Activated T-cell treated with anti-CD3 and anti-CD28 coated beads for 48 hours (primary cell): ENCODE results near the gene VSX2.

ENCODE experiments used
- DNase-seq: peaks from one replicate; pipeline ENCODE4 v3.0.0-alpha.2; 2020; ENCODE audit warnings: low read depth

Gene VSX2

DNA sequence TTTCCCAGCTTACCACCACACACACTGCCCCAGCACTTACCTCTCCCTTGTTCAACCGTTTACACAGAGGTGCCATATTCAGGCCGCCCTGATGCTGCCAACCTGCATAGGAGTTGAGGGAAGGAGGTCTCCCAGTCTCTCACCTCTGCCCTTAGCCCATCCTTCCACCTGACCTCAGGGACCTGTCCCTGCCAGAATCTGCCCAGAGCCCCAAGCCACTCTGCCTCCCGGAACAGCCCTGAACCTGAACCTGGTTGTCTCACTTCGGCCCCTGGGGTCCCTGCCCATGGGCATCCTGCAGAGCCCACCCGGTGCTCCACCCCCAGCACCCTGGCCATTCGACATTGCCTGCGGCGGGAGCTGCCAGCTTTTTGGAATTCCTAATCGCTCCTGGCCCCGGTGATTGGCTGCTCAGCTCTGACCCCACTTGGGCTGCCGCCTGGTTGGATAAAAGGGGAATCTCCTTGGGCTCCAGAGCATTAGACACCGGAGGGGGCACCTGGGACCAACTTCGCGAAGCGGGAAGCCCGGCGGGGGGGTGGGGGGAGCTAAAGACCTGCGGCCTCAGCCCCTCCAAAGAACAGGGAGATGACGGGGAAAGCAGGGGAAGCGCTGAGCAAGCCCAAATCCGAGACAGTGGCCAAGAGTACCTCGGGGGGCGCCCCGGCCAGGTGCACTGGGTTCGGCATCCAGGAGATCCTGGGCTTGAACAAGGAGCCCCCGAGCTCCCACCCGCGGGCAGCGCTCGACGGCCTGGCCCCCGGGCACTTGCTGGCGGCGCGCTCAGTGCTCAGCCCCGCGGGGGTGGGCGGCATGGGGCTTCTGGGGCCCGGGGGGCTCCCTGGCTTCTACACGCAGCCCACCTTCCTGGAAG lies at the start of gene VSX2:
Gene VSX2 (plus strand): TSS at position 476 of the 874 bp plus-strand sequence. CDS start 113 bp downstream, at position 589.
- no peak for DNase-seq

DNA sequence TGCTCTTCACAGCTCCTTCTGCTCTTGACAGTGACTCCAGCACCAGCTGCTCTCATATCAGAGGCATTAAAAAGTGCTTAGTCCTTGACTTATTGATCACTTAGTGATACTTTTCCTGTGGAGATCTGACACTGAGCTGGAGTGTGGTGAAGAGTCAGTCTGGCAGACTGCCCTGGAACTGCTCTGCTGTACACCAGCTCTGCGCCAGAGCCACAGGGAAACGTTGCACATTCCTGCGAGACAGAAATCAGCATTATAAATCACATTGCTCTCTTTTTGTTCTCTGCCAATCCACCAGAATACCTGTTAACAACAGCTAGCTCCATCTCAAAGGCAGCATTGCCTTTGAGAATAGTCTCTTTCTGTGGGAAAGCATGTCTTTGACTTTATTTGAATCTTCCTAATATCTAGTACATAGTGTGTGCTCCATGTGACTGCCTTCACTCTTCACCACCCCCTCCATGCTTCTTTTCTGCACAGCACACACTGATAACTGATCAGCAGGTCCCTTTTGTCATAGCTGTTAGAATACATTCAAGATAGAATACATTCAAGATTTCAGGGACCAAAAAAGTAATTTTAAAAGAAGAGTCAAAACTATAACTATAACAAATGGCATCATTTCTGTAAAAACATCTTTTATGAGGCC lies 48.2 kb upstream of the VSX2 start:
- no peak for DNase-seq

DNA sequence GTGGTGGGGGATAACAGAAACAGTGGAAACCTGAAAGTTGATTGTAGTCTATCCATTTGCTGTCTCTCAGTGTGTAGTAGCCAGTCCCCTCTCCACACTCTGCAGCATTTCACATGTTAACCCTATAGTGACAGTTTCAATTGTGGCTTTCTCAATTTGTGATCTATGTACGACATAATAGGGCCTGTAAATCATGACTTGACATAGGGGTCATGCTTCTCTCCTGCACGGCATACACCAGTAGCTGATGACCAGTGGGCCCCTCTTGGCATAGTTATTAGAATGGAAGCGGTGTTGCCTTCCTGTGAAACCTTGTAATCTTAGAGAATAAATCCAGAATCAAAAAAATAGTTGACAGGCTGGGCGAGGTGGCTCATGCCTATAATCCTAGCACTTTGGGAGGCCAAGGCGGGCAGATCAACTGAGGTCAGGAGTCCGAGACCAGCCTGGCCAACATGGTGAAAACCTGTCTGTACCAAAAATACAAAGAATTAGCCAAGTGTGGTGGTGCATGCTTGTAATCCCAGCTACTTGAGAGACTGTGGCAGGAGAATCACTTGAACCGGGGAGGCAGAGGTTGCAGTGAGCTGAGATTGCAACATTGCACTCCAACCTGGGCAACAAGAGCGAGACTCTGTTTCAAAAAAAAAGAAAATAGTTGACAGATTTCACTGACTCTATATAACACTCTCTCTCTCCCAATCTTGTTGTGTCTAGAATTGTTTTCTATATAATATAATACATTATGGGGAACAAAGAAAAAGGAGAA lies 44.6 kb upstream of the VSX2 start:
- DNase-seq: no peak

DNA sequence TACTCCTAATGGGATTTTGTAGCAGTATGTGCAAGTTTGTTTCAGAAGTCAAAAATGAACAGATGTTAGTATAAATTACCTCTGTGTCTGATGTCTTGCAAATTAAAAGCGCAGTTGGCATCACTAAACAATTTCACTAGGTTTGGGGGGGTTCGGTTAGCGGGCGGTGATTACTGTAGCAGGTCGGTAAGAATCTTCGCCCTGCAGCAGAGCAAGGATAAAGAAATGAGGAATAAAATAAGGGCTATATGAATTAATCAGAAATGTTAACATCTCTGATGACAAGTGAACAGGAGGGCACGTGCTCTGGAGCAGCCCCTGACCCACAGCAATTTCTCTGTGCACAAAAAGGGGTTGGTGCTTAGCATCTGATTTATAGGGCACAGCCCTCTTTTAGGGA lies 43.6 kb upstream of the VSX2 start:
- no peak for DNase-seq

DNA sequence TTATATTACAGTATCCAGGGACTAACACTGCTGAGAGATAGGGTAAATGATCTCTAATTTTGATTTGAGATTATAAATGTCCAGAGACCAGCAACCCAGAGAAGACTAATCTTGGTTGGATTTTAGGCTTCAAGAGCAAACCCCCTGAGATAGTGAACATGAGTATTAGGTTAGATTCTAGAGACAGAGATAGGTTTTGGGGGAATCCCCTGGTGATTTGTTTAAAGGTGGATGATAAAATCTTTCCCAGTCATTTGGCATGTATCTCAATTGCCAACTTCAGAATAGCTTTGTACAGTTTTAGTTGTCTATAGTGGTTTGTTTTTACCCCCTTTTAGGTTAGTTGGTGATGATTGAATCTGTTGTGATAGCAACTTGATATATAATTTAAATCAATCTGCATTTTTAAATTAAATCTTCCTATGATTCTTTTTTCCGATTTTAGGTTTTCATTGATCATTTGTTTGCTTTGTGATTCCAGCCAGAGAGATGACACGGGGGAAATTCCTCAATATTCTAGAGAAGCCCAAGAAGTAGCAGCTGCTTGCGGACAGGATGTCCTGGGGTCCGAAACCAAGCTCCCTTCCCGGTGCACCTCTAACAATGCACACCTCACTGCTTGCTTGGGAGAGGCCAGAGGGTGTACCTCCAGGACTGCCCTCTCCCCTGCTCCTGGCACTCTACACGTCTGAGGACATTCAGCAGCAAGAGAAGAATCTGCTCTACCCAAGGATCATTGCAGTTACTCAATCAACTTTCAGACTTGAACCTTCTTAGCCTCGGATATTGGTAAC lies 40.6 kb upstream of the VSX2 start:
- no peak for DNase-seq

DNA sequence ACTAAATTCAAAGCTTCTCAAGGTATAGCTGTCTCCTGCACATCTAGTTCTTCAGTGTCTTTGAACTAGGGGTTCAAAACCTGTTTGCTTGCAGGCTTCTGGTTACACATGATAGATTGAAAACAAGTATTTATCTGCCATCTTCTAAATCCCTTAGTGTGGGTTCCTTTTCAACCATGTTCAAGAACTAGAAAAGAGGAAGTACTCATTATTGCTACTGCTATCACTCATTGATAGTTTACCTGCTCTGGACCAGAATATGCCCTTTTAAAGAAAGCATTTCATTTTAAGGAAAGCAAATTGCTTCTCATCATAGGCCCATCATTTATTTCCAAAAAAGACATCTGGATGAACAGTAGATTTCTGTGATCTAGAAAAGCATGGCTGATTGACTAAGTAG lies 37.1 kb upstream of the VSX2 start:
- DNase-seq: no peak

DNA sequence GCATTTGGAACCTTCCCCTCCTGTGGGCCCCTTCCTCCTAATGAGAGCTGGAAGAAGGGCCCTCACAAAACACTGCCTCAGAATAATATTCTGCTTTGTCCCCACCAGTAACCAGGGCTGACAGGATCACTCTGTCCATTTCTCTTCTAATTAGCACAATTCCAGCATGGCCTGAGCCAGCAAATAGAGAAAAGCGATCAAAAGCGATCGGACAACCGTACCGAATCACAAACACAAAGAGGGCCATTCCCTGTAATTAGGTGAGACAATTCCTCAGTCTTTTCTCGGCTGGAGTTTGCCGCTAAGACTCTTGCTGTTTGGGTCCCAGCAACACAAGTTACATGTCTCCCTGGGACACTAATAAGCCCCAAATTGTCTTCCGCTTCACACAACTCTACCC lies 35.6 kb upstream of the VSX2 start:
- DNase-seq: no peak

DNA sequence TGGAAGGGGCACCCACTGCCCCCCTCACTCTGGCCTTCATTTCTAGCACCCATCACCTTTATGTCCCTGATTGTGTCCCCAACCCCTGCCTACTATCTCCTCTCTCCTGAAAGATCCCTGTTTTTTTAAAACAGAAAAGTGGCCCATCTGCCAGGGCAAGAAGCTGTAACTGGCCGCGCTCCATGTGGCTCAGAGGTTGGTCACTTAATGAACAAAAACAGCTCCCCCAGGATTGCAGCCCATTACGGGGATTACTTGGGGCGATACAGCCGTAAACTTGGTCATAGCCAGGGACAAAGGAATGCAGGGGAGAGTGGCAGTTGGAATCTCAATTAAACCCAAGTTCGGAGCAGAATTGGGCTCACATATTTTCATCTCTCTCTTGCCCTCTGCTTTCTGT lies 34.8 kb upstream of the VSX2 start:
- DNase-seq: no peak

DNA sequence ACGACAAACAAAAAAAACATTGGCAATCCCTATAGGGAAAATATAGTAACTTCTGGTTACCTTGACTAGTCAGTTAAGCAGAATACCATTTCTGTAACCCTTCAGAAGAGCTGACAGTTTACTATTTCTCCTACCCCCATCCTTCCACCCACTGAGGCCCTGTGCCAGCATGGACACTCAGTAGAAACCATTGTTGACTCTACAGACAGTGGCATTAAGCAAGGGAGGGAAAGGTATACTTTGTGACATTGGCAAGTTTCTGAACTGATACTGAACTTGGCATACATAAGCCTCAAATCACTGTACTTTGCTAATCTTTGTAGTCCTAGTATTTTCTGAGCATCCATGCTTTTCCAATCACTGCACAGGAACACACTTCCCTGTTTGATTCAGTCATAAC lies 33.4 kb upstream of the VSX2 start:
- DNase-seq: no peak

DNA sequence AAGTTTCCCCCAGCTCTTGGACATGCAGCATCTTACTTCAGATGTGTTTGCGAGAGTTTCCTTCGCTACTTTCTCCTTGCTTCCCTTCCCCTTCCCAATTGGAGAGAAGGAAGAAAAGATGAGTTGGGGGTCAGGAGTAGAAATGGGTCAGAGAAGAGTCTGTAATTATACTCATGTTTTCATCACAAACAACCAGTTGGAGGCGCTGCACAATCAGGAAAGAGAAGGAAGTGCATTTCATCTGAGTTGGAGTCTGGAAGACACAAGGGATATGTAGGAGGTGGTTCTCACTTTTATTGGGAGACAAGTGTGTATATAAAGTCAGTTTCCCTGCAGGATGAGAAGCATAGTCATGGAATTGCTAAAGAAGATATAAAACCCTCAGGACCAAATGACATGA lies 31.3 kb upstream of the VSX2 start:
- no peak for DNase-seq

DNA sequence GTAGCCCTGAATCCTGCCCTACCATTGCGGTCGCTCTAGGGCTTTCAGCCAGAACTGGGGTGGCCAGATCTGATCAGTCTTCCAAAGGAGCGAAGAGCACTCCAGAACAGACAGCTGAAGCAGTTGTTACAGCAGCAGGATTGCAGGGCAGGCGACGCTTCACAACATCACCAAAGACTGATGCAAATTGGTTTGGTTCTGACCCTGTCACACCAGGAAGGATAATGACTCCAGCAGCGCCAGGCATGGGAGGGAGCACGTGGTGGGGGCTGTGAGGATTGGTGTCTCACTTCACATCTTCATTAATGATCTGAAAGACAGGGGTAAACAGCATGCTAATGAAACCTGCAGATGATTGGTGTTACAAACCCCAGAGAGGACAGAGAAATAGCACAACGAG lies 30.6 kb upstream of the VSX2 start:
- no peak for DNase-seq

DNA sequence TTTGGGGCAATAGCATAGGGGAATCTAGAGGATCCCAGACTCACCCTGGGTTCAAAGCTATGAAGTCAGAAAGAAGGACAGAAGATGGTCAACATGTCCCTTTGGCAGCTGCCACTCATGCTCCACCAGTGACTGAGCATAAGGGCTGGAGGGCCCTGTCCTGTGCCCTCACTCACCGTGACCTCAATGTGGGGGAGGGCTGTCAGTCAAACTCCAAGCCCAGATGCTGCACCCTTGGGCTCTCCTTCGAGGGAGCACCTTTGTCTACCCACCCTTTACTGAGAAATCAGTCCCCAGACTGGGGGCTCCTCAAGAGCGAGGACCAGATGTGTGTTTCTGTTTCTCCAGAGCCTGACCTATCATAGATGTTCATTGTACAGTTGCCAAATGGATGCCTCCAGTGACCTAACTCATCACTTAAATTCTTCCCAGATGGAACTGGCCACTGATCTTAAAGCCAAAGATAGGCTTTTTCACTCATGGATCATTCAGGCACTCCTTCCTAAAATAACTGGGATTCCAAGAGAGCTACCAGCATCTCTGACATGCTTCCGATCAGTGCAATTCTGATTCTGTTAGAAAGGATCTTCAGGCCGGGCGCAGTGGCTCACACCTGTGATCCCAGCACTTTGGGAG lies 27.2 kb upstream of the VSX2 start:
- DNase-seq: no peak

DNA sequence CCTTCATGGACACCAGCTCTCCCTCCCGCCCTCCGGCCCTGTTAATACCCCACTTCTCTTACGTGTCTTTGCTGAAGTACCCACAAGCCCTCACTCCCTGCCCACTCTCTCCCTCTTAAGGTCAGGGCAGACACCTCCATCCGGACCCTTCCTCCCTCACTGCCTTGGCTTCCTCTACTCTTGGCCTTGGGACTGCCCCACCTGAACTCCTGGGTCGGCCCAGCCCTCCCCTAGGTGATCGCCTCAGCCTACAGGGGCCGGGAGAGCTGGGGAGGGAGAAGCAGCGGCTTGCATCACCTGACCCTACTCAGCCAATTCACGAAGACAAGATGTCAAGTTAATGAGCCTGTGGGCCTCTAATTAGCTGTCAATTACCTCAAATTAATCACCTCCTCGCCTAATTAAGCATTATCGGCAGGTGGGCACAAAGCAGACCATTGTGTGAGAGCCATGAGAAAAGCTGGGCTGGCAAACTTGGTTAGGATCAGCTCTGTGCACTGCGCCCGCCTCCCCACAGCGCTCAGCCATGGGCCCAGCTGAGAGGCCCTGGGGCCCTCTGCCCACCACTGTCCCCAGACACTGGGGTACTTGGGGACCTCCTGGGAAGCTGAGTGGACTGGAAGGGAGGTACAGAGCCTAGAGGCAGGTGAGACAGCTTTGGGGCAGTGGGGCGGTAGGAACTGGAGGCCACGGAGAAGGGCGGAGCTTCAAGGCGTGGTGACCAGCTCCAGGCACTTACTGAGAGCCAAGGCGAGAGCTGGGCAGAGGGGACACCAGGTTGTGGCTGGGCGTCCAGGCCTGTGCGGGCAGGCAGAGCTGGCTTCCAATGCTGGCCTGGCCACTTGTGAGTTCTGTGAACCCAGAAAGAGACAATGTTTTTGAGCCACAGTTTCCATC lies 25.1 kb upstream of the VSX2 start:
- DNase-seq: no peak

DNA sequence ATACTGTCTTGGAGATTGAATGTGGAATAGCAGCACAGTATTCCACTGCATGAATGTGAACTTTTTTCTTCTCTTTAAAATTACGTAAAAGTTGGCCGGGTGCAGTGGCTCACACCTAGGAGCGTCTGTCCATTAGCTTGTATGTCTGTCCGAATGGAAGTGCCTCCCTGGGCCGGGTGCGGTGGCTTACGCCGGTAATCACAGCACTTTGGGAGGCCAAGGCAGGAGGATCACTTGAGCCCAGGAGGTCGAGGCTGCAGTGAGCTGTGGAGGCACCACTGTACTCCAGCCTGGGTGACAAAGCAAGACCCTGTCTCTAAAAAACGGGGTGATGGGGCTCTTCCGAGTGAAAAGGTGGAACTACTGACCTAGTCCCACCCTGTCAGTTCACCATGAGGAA lies 22.6 kb upstream of the VSX2 start:
- DNase-seq: no peak

DNA sequence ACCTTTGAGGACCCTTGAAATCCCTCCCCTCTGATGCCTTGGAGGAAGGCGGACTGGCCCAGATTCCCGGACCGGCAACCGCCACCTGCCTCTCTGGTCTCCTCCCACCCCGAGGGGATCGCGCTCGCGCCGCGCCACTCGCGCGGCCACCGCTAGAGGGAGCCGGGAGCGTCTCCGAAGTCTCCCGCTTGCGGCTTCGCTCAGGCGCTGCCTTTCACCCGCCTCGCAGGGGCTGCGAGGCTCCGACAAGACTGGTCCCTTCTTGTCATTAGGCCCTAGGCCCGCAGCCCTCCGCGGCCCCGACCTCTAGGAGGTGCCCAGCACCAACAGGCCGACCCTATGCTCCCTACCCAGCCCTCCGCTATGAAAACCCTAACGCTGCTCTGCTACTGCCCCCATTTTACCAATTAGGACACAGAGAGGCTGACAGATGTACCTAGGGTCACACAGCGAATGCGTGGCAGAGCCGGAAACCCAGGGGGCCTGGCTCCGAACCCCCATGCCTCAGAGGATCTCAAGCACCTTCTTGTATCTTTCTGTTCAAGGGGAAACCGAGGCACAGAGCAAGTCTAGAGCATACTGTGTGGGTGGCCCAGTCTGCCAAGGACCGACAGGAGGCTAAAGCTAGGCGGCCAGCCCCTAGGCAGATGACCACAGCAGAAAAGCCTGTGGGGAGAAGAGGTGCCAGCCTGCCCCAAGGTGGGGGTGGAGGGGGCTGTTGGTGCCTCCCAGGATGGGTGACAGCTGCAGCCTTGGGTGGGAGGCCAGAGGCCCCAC lies 21.4 kb upstream of the VSX2 start:
- peak; percentile 82 for DNase-seq

DNA sequence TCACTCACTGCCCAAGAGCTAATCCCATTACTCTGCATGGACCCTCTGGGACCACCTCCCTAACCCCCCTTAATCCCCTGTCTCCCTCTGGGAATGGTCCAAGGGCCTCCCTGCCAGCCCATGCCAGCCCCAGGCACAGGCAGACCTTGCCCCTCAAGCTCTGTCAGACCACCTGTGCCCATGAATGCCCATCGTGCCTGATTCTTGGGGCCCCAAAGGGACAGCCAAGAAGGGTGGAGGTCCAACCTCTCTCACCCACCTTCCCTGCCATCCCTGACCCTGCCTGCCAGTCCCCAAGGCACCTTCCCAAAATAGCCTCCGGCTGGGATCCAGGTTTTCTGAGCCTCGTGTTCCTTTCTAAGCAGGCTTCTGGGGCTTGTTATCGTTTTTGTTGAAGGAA lies 20.8 kb upstream of the VSX2 start:
- DNase-seq: no peak

DNA sequence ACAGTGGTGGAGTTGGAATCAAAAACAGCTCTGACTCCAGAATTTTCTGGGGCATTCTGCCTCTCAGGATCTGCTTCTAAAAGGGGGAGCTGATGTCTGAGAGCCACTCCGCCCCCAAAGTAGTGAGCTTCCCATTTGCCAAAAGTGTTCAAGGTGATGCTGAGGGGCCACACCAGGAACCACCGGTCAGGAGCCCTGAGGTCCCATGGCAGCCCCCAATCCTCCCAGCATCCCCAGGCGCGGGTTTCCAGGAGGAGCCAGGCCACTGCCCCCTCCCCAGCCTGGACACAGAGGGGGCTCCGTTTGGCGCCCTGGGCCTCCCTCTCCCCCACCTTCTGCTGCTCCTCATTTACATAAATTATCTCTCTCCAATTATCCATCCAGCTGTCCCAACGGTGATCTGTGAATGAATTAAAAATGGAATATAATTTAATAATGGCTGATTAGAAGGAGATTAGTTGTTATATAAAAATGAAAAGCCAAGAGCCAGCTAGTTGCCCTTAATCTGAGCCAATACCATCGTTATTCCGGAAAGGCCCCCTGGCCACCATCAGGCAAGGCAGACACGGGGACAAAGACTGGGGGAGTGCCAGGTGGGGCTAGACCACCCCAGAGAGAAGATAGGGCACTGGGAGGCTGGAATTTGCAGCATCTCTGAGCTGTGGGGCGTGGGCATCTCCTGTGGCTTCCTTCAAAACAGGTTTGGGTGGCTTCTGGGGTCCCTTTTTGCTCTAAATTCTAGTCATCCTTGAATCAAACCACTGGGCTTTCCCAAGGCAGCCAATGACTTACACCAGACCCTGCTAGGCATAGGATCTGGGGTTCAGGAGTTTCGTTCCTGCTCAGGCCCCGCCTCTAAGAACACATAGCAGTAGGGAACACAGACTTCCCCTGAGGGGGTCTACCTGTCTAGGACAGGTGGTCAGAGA lies 19.7 kb upstream of the VSX2 start:
- DNase-seq: no peak

DNA sequence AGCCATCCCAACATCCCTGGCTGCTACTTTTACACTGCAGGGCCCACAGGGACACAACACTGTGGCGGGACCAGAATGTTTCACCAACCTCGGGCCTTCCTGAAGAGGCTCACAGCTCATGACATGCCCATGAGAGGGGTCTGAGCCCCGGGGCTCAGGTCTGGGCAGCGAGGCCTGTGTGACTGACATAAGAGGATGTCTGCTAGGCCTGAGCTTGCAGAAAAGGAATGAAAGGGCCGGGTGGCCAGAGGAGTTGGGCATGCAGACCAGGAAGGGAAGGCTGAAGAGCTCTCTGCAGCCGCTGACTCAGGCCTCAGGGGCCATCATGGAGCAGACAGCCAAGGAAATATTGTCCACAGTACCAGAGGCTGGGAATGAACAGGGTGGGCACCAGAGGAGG lies 18.3 kb upstream of the VSX2 start:
- DNase-seq: no peak

DNA sequence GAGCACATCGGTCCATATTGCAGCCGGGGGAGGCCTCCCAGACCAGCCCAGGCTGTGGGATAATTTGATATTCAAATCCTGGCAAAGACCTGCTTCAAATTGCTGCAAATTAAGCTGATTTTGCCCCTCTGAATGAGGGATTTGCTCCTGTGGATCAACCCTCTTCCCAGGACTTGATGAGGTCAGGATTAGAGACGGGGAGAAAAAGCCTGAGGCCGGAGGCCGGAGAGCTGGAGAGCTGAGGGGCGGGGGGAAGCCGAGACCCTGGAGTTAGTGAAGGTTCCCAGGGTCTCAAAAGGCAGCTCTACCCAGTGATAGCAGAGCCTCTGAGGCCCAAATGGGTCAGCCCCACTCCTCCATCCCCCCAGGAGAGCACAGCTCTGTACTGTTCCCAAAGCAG lies 17.5 kb upstream of the VSX2 start:
- DNase-seq: no peak
